ENCODE results near the gene GLB1L3.
"Not testable (repeated sequence)": the region's sequence is repeated elsewhere in the genome, so short reads cannot be mapped to it uniquely, and the experiment has no call there.

Gene GLB1L3

GRCh38 chr11:134276396-134277182, 410 bp downstream of the GLB1L3 start:
- DNase-seq: no peak

- DNase-seq: no peak
Measured at GRCh38 chr11:134277183-134278001, 1.2 kb downstream of the GLB1L3 start.

GRCh38 chr11:134278356-134278755, 2.2 kb downstream of the GLB1L3 start:
- no peak for DNase-seq

DNA sequence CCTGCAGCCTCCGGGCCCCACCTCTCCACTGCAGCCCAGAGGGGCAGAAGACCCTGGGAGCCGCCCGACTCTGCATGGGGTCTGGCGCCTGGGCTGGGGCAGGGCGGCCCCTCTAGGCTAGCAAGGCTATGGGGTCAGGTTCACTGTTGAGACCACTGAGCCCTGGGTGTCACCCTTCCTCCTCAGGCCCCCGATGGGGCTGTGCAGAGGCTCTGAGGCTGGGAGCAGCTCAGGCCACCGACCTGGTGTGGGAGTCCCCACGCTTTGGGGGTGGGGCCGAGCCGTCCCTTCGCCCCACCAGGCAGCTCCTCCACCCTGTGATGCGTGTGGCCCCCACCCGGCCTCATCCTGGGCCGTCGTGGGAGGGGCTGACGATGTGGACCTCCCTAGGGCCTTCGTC, 5.5 kb downstream of the GLB1L3 start:
- not testable (repeated sequence) for DNase-seq

GRCh38 chr11:134282121-134283045, 6.2 kb downstream of the GLB1L3 start:
- DNase-seq: no peak

GRCh38 chr11:134283461-134284230, 7.5 kb downstream of the GLB1L3 start:
- no peak for DNase-seq

GRCh38 chr11:134284349-134284748, 8.2 kb downstream of the GLB1L3 start:
- not testable (repeated sequence) for DNase-seq

GRCh38 chr11:134287561-134287960, 11.4 kb downstream of the GLB1L3 start:
- DNase-seq: no peak

DNA sequence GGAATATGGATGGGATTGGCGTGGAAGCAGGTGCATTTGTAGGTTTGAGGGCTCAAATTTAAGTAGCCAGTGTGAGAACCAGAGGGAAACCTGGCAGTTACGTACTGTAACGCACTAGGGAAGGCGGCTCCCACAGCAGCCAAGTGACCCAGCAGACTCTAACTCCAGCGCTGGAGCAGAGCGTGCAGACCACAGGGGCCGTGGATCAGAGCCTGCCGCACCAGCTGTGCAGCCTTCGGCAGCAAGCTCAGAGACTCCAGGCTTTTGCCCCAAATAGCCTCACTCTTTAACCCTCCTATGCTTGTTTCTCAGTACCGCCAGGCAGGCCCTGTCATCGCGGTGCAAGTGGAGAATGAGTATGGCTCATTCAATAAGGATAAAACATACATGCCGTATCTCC, 12.3 kb downstream of the GLB1L3 start:
- DNase-seq: no peak

DNA sequence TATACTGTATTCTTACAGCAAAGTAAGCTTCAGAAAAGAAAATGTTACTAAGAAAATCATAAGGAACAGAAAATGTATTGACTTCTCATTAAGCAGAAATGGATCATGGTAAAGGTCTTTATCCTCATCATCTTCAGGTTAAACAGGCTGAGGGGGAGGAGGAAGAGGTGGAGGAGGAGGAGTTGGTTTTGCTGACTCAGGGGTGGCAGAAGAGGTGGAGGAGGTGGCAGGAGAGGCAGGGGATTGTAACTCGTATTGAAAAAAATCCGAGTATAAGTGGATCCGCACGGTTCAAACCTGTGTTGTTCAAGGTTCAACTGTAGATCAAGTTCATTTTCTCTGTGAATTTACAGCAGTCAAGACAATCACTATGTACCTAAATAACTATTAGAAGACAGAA, 13.0 kb downstream of the GLB1L3 start:
- no peak for DNase-seq

DNA sequence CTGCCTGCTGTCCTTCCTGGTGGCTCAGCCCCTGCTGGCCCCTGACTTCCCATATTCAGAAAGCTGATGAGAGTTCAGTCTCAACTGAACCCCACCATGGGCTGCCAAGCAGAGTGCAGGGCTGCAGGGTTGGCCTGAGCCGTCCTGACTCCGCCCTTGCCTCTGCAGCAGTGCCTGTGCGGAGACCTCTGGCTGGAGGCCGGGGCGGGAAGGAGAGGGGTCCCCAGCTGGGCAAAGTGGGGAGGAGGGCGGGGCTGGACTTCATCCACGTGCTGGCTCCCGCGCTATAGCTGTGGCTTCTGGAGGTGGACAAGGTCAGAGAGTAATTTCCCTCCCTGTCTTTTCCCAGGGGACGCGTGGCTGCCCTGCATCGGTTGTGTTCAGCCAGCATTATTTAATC, 13.6 kb downstream of the GLB1L3 start:
- no peak for DNase-seq

GRCh38 chr11:134290646-134291045, 14.5 kb downstream of the GLB1L3 start:
- DNase-seq: no peak

DNA sequence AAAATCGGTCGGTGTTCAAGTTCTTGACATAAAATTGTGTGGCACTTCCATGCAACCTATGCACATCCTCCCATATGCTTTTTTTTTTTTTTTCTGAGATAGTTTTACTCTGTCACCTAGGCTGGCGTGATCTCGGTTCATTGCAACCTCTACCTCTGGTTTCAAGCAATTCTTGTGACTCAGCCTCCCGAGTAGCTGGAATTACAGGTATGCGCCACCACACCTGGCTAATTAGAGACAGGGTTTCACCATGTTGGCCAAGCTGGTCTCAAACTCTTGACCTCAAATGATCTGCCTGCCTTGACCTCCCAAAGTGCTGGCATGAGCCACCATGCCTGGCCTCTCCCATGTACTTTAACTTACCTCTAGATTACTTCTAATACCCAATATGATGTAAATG, 15.0 kb downstream of the GLB1L3 start:
- no peak for DNase-seq

DNA sequence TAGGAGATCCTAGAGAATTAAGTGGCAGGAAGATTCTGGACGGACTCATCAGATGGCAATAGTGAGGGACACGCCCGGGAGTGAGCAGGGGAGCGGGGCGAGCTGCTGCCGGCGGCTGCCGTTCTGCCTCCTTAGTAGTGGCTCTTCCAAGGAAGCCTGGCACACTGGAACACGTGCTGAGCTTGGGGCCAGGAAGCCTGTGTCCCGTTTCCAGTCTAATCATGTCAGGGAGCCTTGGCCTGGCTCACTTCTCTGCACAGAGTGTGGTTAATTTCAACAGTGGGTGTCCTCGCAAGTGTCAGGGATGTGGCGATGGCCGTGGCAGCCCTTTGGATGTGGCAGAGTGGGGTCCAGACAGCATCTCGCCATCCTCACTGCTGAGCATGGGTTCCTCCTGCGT, 16.5 kb downstream of the GLB1L3 start:
- DNase-seq: no peak

GRCh38 chr11:134293119-134294113, 17.2 kb downstream of the GLB1L3 start:
- DNase-seq: no peak

- no peak for DNase-seq
Measured at GRCh38 chr11:134294664-134295063, 18.5 kb downstream of the GLB1L3 start.

GRCh38 chr11:134312223-134312622, 36.0 kb downstream of the GLB1L3 start:
- no peak for DNase-seq

DNA sequence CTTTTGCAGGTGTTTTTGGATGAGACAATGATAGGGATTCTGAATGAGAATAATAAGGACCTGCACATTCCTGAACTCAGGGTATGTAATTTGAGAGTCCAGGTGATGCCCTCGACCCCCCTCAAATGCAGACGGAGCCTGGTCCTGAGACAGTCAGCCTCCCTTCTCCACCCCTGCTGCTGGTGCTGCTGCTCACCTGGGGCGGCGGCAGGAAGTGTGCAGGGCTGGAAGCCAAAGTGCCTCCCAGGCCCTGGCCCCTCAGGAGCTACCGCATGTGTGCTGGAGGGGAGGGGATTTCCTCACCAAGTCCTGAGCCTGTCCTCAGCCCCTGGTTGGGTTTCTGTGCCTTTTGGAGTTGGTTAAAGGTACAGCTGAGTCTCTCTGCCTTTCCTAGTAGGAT, 36.6 kb downstream of the GLB1L3 start:
- DNase-seq: no peak

DNA sequence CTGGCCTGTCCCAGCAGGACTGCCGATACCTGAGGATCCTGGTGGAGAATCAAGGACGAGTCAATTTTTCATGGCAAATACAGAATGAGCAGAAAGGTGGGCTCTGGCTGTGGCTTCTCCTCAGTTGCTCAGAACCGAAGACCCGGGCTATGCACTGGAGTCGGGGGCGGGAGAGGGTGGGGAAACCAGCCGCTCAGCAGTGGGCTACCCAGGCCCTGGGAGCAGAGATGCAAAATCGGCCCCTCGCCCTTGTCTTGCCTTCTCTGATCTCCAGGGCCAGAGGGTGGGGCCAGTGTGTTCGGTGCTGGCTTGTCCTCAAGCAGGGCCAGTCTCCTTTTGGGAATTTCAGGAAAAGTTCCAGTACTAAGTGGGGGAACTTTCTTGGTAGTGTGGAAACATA, 37.2 kb downstream of the GLB1L3 start:
- no peak for DNase-seq

- DNase-seq: no peak
Measured at GRCh38 chr11:134313821-134314607, 37.8 kb downstream of the GLB1L3 start.

All from effector CD8-positive, alpha-beta T cell (primary cell).